Measurements from ENCODE around the gene SGTA. TPM values are rescaled to one million over a fixed set of nuclear protein-coding genes. Genes with fewer than 3 reads are reported as not detected.

The SGTA gene
- total and polyA plus RNA-seq, 9 of the 15 experiments (the other 6 are each of a cell fraction or from before 2014, with no cell fraction given), result 1.4 to 110 (median 49.9) TPM

GRCh38 chr19:2782936-2783780, at the start of gene SGTA (continued):
- TF ChIP-seq ZNF586 (CRISPR knock-in tag; conservative IDR thresholded peaks at IDR 0.05) (no peak), KAT8 (IDR thresholded peaks at IDR 0.05; ENCODE audit: low read depth) (no peak), RNF219 (CRISPR knock-in tag; IDR thresholded peaks at IDR 0.05) (no peak), CSDE1 (IDR thresholded peaks at IDR 0.05) (peak in 1 of 2 experiments; percentile 92; a peak in 2 of 4 replicates), AFF1 (IDR thresholded peaks at IDR 0.05; ENCODE audit: low read depth in 1 of 2, partially characterized antibody in 2 of 2) (peak in 1 of 2 experiments; percentile 58), ZNF584 (CRISPR knock-in tag; IDR thresholded peaks at IDR 0.05; ENCODE audit: low read depth) (peak; percentile 83; the same call in 1 of the 2 replicates), MEF2D (tag; conservative IDR thresholded peaks at IDR 0.05; ENCODE audit: low read depth) (peak; percentile 53; the same call in 1 of the 2 replicates), ARID3B (CRISPR knock-in tag; IDR thresholded peaks at IDR 0.05; ENCODE audit: borderline replicate concordance) (no peak), TFE3 (CRISPR knock-in tag; IDR thresholded peaks at IDR 0.05) (peak; percentile 84), ETV5 (CRISPR knock-in tag; IDR thresholded peaks at IDR 0.05; ENCODE audit: low read depth) (peak; percentile 94), PHF8 (IDR thresholded peaks at IDR 0.05; ENCODE audit: borderline replicate concordance, low read length) (peak; percentile 86; the same call in 1 of the 2 replicates), ZNF766 (CRISPR knock-in tag; conservative IDR thresholded peaks at IDR 0.05) (peak; percentile 80; the same call in 1 of the 2 replicates), GTF2F1 (IDR thresholded peaks at IDR 0.05; ENCODE audit: low read depth, low read length) (peak; percentile 79; the same call in 1 of the 2 replicates)
- TF ChIP-seq, protein P1, sequence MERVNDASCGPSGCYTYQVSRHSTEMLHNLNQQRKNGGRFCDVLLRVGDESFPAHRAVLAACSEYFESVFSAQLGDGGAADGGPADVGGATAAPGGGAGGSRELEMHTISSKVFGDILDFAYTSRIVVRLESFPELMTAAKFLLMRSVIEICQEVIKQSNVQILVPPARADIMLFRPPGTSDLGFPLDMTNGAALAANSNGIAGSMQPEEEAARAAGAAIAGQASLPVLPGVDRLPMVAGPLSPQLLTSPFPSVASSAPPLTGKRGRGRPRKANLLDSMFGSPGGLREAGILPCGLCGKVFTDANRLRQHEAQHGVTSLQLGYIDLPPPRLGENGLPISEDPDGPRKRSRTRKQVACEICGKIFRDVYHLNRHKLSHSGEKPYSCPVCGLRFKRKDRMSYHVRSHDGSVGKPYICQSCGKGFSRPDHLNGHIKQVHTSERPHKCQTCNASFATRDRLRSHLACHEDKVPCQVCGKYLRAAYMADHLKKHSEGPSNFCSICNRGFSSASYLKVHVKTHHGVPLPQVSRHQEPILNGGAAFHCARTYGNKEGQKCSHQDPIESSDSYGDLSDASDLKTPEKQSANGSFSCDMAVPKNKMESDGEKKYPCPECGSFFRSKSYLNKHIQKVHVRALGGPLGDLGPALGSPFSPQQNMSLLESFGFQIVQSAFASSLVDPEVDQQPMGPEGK (CRISPR knock-in tag; IDR thresholded peaks at IDR 0.05; ENCODE audit: borderline replicate concordance), result no peak

Measured in K562 (cell line).